Panc1 (cell line): Measurements from ENCODE around the gene ERC2. TPM values are rescaled to one million over a fixed set of nuclear protein-coding genes. Genes with fewer than 3 reads are reported as not detected.

ENCODE experiments used
- ATAC-seq: fragments of 200-7000 bp; cut with Tn5 transposase; 2 replicates; pipeline ENCODE4 v1.9.1; 2020; ENCODE audit warnings: mild to moderate bottlenecking, moderate library complexity
- BruUV-seq: library from RNA; stranded (reverse); fragments of 400-500 nt; replicated peaks from 2 replicates; lab custom pipeline; 2021; lab: Mats Ljungman, UMichigan
- CTCF ChIA-PET: fragments of 300-600 bp; sonication (Branson Sonifier 250); formaldehyde crosslinking; loops from one replicate; lab custom pipeline; 2022; ENCODE audit warnings: antibody characterized with exemption; lab: Charles Lee
- POLR2A ChIA-PET: fragments of 300-600 bp; sonication (Branson Sonifier 250); formaldehyde crosslinking; loops from one replicate; lab custom pipeline; 2022; ENCODE audit warnings: antibody characterized with exemption; lab: Charles Lee
- DNase-seq: peaks from one replicate; pipeline ENCODE4 v3.0.0-alpha.2; 2010; ENCODE audit warnings: low read depth, low spot score
- H3K27ac ChIP-seq: 2 replicates; pipeline ENCODE4 v1.5.1; 2011; ENCODE audit warnings: mild to moderate bottlenecking, low read length, inconsistent platforms
- H3K27me3 ChIP-seq: fragments of 200-500 bp; sonication (Bioruptor generic); 2 replicates; pipeline ENCODE4 v1.6.0; 2014; ENCODE audit warnings: low read length, inconsistent platforms; ENCODE audit not compliant: control insufficient read depth, insufficient read depth
- H3K36me3 ChIP-seq: fragments of 200-500 bp; sonication (Bioruptor generic); 2 replicates; pipeline ENCODE4 v1.5.1; 2014; ENCODE audit warnings: inconsistent platforms, mild to moderate bottlenecking, low read length, moderate library complexity; ENCODE audit not compliant: control insufficient read depth, insufficient read depth
- H3K4me1 ChIP-seq: 2 replicates; pipeline ENCODE4 v1.5.1; 2011; ENCODE audit warnings: inconsistent platforms, mild to moderate bottlenecking, low read length, moderate library complexity; ENCODE audit not compliant: control insufficient read depth, insufficient read depth
- H3K4me3 ChIP-seq, 2 experiments: 2 replicates each; pipeline ENCODE4 v1.5.1; 2011 to 2012; ENCODE audit warnings: low read depth in 2 of 2, low read length in 2 of 2, mild to moderate bottlenecking in 2 of 2, inconsistent platforms in 1 of 2, moderate library complexity in 1 of 2
- H3K9me3 ChIP-seq: fragments of 200-500 bp; sonication (Bioruptor generic); 2 replicates; pipeline ENCODE4 v1.5.1; 2014; ENCODE audit warnings: low read depth, mild to moderate bottlenecking, inconsistent platforms, low read length, moderate library complexity; ENCODE audit not compliant: control insufficient read depth, insufficient read depth
- POLR2AphosphoS5 ChIP-seq: IDR thresholded peaks from 2 replicates; pipeline ENCODE4 v1.6.1; 2012; ENCODE audit warnings: mild to moderate bottlenecking, low read depth, low read length, moderate library complexity
- SIN3A ChIP-seq: IDR thresholded peaks from 2 replicates; pipeline ENCODE4 v1.6.1; 2012; ENCODE audit warnings: low read depth, mild to moderate bottlenecking, low read length, moderate library complexity, borderline replicate concordance; ENCODE audit not compliant: insufficient read depth
- TCF7L2 ChIP-seq: IDR thresholded peaks from 2 replicates; pipeline ENCODE4 v1.6.1; 2011; ENCODE audit warnings: mild to moderate bottlenecking, low read depth, low read length, inconsistent platforms
- in situ Hi-C: cut with HindIII; loops from 2 replicates; pipeline ENCODE4 v1.10.0; 2016; ENCODE audit warnings: low sequenced_read_pairs, low pct_unique_long_range_greater_than_20kb
- intact Hi-C: fragments of 100-400 bp; cut with micrococcal nuclease; formaldehyde crosslinking; loops from one replicate; pipeline ENCODE4 v1.10.0; 2022; ENCODE audit not compliant: unreplicated experiment
- total RNA-seq: library from RNA; stranded (reverse); gene quantifications from one replicate; pipeline ENCODE4 v1.2.1, GENCODE V29; 2021; ENCODE audit not compliant: unreplicated experiment
- TF ChIP-seq, protein P1 (sequence below), 2 experiments: IDR thresholded peaks; 2 replicates each; pipeline ENCODE4 v1.6.1; 2011 to 2012; ENCODE audit warnings: low read depth in 2 of 2, control low read depth in 1 of 2, low read length in 1 of 2, mild to moderate bottlenecking in 1 of 2, moderate library complexity in 1 of 2; ENCODE audit not compliant: insufficient read depth in 1 of 2
- TF ChIP-seq, protein P2 (sequence below): fragments of 450-650 bp; IDR thresholded peaks from 2 replicates; pipeline ENCODE4 v1.5.1; 2017; ENCODE audit warnings: mild to moderate bottlenecking

ERC2 gene
- total RNA-seq, 1 experiment from 2014 or later, result 0.33 TPM

DNA sequence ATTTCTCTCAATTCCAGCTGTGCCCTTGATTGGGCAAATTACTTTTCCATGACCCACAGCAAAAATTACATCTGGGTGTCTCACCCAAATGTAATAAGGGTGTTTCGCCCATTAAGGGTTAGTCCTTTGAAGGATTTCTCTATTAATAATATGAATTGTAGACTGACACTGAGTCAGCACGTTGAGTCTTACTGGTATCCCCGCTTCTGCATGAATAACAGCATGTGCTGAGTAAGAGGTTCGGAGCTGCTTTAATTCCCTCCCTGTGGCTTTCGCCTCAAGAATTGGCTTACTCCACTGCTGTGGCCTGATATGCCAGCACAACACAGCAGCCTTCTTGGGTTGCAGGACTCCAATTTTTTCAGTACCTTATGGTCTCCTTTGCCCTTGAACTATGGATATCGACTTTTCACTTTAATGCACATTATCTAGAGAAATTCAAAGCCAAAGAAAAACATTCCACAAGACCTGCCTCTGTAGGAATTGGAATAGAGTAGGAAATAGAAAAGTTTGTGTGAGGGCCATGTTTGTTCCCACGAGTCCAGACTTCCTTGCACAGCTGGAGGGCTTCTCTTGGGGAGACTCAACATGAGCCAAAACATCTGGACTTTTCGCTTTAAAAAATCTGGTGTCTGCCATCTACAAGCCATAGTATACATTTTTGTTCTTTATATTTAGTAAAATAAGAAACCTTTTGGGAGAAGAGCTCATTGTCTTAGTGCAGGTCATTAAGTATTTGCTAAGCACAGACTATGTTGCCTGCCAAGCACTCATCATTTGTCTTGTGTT is 20.7 kb upstream of the ERC2 start:
- no peak for TF ChIP-seq SIN3A
- TF ChIP-seq TCF7L2, result no peak
- no peak for TF ChIP-seq POLR2AphosphoS5
- TF ChIP-seq, protein P1, sequence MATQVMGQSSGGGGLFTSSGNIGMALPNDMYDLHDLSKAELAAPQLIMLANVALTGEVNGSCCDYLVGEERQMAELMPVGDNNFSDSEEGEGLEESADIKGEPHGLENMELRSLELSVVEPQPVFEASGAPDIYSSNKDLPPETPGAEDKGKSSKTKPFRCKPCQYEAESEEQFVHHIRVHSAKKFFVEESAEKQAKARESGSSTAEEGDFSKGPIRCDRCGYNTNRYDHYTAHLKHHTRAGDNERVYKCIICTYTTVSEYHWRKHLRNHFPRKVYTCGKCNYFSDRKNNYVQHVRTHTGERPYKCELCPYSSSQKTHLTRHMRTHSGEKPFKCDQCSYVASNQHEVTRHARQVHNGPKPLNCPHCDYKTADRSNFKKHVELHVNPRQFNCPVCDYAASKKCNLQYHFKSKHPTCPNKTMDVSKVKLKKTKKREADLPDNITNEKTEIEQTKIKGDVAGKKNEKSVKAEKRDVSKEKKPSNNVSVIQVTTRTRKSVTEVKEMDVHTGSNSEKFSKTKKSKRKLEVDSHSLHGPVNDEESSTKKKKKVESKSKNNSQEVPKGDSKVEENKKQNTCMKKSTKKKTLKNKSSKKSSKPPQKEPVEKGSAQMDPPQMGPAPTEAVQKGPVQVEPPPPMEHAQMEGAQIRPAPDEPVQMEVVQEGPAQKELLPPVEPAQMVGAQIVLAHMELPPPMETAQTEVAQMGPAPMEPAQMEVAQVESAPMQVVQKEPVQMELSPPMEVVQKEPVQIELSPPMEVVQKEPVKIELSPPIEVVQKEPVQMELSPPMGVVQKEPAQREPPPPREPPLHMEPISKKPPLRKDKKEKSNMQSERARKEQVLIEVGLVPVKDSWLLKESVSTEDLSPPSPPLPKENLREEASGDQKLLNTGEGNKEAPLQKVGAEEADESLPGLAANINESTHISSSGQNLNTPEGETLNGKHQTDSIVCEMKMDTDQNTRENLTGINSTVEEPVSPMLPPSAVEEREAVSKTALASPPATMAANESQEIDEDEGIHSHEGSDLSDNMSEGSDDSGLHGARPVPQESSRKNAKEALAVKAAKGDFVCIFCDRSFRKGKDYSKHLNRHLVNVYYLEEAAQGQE (IDR thresholded peaks at IDR 0.05; ENCODE audit: insufficient read depth in 1 of 2, low read depth in 2 of 2, low read length in 1 of 2), result no peak
- TF ChIP-seq, protein P2, sequence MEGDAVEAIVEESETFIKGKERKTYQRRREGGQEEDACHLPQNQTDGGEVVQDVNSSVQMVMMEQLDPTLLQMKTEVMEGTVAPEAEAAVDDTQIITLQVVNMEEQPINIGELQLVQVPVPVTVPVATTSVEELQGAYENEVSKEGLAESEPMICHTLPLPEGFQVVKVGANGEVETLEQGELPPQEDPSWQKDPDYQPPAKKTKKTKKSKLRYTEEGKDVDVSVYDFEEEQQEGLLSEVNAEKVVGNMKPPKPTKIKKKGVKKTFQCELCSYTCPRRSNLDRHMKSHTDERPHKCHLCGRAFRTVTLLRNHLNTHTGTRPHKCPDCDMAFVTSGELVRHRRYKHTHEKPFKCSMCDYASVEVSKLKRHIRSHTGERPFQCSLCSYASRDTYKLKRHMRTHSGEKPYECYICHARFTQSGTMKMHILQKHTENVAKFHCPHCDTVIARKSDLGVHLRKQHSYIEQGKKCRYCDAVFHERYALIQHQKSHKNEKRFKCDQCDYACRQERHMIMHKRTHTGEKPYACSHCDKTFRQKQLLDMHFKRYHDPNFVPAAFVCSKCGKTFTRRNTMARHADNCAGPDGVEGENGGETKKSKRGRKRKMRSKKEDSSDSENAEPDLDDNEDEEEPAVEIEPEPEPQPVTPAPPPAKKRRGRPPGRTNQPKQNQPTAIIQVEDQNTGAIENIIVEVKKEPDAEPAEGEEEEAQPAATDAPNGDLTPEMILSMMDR, result no peak
- intact Hi-C loops, result no loop called here
- ATAC-seq (no peak), DNase-seq (no peak)
- Histone ChIP-seq H3K4me3 (no peak overlapping the region), H3K27ac (no peak overlapping the region), H3K4me1 (no peaks in the 10 kb centered on the region), H3K36me3 (no peaks in the 10 kb centered on the region), H3K9me3 (no peaks in the 10 kb centered on the region), H3K27me3 (peaks cover 3% of the 10 kb centered on the region; the same call in 1 of the 2 replicates)
- ChIA-PET POLR2A (no interaction called here), CTCF (no interaction called here)
- BruUV-seq, result no TSS peak
- in situ Hi-C loops, result no loop called here

DNA sequence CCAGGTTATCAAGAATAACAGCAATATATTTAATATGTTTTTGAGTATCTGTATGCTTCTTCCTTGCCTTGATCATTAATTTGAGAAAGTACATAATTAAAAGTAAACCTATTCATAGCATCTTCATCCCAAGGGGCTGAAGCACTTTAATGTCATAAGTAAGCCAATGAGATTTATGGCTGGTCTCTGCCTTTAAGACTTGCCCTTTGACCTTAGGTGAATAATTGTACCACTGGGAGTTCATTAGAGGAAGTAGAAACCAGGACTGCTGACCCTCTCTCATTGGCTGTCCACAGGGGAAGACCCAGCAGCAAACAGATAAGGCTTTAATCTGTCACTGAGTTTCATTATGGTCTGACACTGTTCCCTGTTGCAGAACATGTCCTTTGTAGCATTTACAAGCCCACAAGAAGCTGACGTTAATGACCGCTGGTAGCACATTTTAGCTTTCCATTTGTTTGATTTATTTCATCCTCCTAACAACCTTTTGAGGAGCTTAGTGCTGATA is 16.3 kb upstream of the ERC2 start:
- CTCF ChIA-PET, result no interaction called here
- TF ChIP-seq POLR2AphosphoS5 (no peak), TCF7L2 (no peak), SIN3A (no peak)
- TF ChIP-seq, protein P1 (IDR thresholded peaks at IDR 0.05; ENCODE audit: insufficient read depth in 1 of 2, low read depth in 2 of 2, low read length in 1 of 2), result no peak
- TF ChIP-seq, protein P2, result no peak
- H3K4me1 ChIP-seq, result no peaks in the 10 kb centered on the region
- intact Hi-C loops (no loop called here), in situ Hi-C loops (no loop called here)
- no peaks in the 10 kb centered on the region for H3K36me3 ChIP-seq
- no TSS peak for BruUV-seq
- POLR2A ChIA-PET, result no interaction called here
- peaks cover 3% of the 10 kb centered on the region for H3K27me3 ChIP-seq
- H3K4me3 ChIP-seq, result no peak overlapping the region
- H3K27ac ChIP-seq, result no peak overlapping the region
- no peak for ATAC-seq
- no peak for DNase-seq
- H3K9me3 ChIP-seq, result no peaks in the 10 kb centered on the region
